ENCODE measurements around the gene UBXN4.

DNA sequence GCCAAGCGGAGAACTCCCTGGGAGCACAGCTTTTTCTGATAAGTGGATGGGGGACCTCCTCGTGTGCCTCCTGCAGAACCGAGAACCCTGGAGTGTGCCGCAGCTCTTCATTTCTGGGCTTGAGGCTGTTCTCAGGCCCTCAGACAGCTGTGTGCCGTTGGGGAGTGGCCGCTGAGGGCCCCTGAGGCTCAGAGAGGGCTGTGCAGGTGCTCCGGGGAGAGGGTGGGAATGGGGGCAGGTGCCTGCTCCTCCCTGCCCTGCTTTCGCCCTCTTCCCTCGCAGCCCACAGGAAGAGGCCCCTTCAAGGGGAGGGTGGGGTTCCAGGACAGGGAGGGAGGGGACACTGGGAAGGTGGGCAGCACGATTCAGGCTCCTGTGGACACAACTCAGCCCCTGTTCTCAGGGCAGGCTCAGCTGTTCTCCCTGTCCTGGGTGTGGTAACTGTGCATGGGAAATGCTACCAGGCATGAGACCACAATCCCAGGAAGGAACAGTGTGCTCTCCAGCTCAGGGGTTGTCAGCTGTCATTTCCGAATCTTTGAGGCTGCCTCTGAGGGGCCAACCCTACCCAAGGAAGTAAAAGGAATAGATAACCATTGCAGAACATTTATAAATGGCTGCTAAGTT lies 84.0 kb downstream of the UBXN4 start:
- TF ChIP-seq EZH2 (IDR thresholded peaks at IDR 0.05; ENCODE audit: insufficient read depth, poor library complexity, severe bottlenecking) (no peak), EZH2phosphoT487 (IDR thresholded peaks at IDR 0.05; ENCODE audit: insufficient read depth, low read depth) (no peak)

Data from GM23248 (cell line).